GM06990 (cell line): ENCODE measurements around the gene PIH1D1.
"Not testable (repeated sequence)": the region's sequence is repeated elsewhere in the genome, so short reads cannot be mapped to it uniquely, and the experiment has no call there.

Experiments
- DNase-seq: peaks from one replicate; pipeline ENCODE4 v3.0.0-alpha.2; 2011; ENCODE audit not compliant: insufficient read length; ENCODE audit errors: extremely low read depth
- H3K27me3 ChIP-seq: replicated peaks from 2 replicates; pipeline ENCODE4 v1.6.0; 2011; ENCODE audit warnings: low read length; ENCODE audit not compliant: control insufficient read depth, insufficient read depth
- H3K36me3 ChIP-seq: 2 replicates; pipeline ENCODE4 v1.5.1; 2011; ENCODE audit warnings: low read length; ENCODE audit not compliant: control insufficient read depth, insufficient read depth
- H3K4me3 ChIP-seq: replicated peaks from 2 replicates; pipeline ENCODE4 v1.5.1; 2011; ENCODE audit warnings: low read depth, mild to moderate bottlenecking, control low read depth, low read length
- TF ChIP-seq, protein P1 (sequence below): IDR thresholded peaks from 2 replicates; pipeline ENCODE4 v1.5.1; 2011; ENCODE audit warnings: low read length, control low read depth, mild to moderate bottlenecking, inconsistent platforms; ENCODE audit not compliant: insufficient read depth, poor library complexity, severe bottlenecking

PIH1D1 gene

DNA sequence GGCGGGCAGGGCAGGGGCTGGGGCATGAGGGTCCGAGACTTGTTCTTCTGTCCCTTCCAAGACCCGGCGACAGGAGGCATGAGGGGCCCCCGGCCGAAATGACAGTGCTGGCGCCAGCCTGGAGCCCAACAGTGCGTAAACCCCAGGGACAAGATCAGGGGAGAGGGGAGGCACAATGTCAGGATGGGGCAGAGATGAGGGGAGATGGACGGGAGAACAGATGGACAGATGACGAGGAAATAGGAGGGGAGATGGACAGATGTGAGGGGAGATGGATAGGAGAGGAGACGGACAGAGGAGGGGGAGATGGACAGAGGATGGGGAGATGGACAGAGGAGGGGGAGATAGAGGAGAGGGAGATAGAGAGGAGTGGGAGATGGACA, 22.9 kb upstream of the PIH1D1 start:
- no peak for DNase-seq
- TF ChIP-seq, protein P1, sequence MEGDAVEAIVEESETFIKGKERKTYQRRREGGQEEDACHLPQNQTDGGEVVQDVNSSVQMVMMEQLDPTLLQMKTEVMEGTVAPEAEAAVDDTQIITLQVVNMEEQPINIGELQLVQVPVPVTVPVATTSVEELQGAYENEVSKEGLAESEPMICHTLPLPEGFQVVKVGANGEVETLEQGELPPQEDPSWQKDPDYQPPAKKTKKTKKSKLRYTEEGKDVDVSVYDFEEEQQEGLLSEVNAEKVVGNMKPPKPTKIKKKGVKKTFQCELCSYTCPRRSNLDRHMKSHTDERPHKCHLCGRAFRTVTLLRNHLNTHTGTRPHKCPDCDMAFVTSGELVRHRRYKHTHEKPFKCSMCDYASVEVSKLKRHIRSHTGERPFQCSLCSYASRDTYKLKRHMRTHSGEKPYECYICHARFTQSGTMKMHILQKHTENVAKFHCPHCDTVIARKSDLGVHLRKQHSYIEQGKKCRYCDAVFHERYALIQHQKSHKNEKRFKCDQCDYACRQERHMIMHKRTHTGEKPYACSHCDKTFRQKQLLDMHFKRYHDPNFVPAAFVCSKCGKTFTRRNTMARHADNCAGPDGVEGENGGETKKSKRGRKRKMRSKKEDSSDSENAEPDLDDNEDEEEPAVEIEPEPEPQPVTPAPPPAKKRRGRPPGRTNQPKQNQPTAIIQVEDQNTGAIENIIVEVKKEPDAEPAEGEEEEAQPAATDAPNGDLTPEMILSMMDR = no peak
- peak overlapping the region; percentile 73 for H3K4me3 ChIP-seq
- no peaks in the 10 kb centered on the region for H3K36me3 ChIP-seq
- no peaks in the 10 kb centered on the region for H3K27me3 ChIP-seq

- peak; percentile 91 for DNase-seq
- Histone ChIP-seq H3K27me3 (no peaks in the 10 kb centered on the region), H3K36me3 (no peaks in the 10 kb centered on the region), H3K4me3 (peak within 1 kb of the TSS; percentile 73)
- TF ChIP-seq, protein P1 = peak; percentile 98
These were observed 22.4 kb upstream of the PIH1D1 start, which contains the start of gene FLT3LG for GRCh38 chr19:49473868-49474541. Gene FLT3LG, plus strand, starts transcription at chr19:49474215. Its CDS starts 425 bp downstream, at chr19:49474640.

- H3K27me3 ChIP-seq, DNase-seq, H3K36me3 ChIP-seq: not testable (repeated sequence)
- H3K4me3 ChIP-seq = peak overlapping the region; percentile 73
These were observed 21.9 kb upstream of the PIH1D1 start for GRCh38 chr19:49473501-49473867.

DNA sequence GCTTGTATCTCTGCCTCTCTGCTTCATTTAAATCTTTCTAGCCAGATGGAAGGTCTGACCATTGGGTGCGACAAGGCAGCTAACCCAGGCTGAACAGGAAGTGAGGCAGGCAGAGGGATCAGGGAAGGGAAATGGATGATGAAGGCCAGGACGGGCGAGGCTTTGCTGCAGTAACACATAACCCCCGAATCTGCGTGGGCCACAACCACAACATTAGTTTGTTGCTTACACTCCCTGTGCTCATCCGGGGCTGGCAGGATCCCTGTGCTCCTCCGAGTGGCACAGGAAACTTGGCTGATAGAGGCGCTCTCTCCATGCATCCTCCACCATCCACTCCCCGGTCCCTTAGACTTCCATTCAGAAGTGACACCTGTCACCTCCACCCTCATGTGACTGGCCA, 21.3 kb upstream of the PIH1D1 start:
- TF ChIP-seq, protein P1 = no peak
- no peak overlapping the region for H3K4me3 ChIP-seq
- H3K36me3 ChIP-seq = peaks cover 2% of the 10 kb centered on the region
- H3K27me3 ChIP-seq = no peaks in the 10 kb centered on the region
- no peak for DNase-seq

DNA sequence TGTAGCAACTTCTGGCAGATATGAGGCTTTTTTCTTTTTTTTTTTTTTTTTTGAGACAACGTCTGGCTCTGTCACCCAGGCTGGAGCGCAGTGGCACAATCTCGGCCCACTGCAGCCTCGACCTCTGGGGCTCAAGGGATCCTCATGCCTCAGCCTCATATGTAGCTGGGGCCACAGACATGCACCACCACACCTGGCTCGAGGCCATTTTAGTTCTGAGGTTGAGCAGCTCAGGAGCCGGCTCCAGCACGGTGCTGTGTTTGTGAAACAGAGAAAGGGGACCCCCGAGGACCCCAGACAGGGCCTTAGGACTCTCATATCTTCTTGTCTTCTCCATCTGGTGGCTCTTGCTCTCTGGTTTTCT, 19.0 kb upstream of the PIH1D1 start:
- H3K36me3 ChIP-seq = peaks cover 5% of the 10 kb centered on the region
- no peak for DNase-seq
- TF ChIP-seq, protein P1 = no peak
- H3K27me3 ChIP-seq = no peaks in the 10 kb centered on the region
- no peak overlapping the region for H3K4me3 ChIP-seq

- peaks cover 6% of the 10 kb centered on the region for H3K36me3 ChIP-seq
- DNase-seq = peak; percentile 91
- H3K27me3 ChIP-seq = no peaks in the 10 kb centered on the region
- TF ChIP-seq, protein P1 = peak; percentile 86
- no peak overlapping the region for H3K4me3 ChIP-seq
These were observed 18.4 kb upstream of the PIH1D1 start for GRCh38 chr19:49469828-49470614.
